Astrocyte of the spinal cord (primary cell): ENCODE data around the gene RIMS1.

Experiments used
- DNase-seq: peaks from one replicate; pipeline ENCODE4 v3.0.0; 2011; ENCODE audit warnings: low read depth, low spot score
- H3K4me3 ChIP-seq: 2 replicates; pipeline ENCODE4 v1.5.1; 2011; ENCODE audit warnings: low read depth, mild to moderate bottlenecking, low read length, moderate library complexity
- CTCF ChIP-seq: IDR thresholded peaks from 2 replicates; pipeline ENCODE4 v1.5.1; 2012; ENCODE audit warnings: low read depth, mild to moderate bottlenecking, low read length, inconsistent platforms
- in situ Hi-C: cut with HindIII; loops from 2 replicates; pipeline ENCODE4 v1.10.0; 2017; ENCODE audit warnings: low sequenced_read_pairs

RIMS1 gene

DNA sequence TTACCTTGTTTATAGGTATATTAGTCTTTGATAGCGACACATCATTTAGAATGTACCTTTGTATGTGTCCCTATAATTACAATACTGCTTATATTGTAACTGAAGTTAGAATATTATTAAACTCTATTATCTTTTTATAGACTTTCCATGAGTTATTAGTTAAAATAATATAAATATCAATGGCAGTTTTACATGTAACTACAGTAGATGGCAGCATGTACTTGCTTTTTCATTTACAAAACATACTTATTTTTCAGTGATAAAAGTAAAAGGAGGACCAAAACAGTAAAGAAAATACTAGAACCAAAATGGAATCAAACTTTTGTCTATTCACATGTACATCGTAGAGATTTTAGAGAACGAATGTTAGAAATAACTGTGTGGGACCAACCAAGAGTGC lies 364.3 kb downstream of the RIMS1 start:
- no peak for DNase-seq
- in situ Hi-C loops = no loop called here

DNA sequence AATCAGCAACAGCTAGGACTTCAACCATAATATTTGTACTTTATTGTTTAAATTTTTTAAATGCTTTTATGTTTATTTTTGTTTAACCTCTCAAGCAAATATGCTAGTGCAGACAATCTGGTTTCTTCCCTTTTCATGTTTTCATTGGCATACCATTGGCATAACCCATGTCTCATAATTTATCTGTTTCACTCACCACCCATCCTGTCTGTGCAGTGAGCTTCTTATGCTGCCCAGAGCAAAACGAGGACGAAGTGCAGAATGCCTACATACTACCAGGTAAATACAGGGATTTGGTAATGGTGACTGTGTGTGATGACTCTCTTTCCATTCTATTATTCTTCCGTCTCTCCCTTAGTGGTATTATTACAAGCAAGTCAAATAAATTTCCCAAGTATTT lies 374.1 kb downstream of the RIMS1 start:
- in situ Hi-C loops = no loop called here

More for the DNA sequence above, 364.3 kb downstream of the RIMS1 start:
- H3K4me3 ChIP-seq = no peak overlapping the region
- TF ChIP-seq CTCF = no peak

DNA sequence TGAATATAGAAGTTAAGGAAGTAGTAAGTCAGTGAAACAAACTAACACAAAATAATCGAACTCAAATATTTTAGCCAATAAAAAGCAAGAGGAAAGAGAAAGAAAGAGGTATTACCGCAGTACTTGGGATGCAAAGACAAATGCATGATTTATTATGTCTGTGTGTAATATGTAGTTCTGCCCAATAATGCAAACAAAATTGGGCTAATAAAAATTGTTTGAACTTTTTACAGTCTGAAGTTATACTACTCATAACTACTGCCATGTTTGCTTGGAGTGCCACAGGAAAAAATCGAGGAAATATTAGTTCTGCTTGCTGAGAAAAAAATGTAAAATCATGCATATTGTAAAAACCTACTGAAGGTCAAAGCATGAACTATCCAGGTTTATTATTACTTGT lies 375.2 kb downstream of the RIMS1 start:
- in situ Hi-C loops = no loop called here
- no peak overlapping the region for H3K4me3 ChIP-seq
- DNase-seq = no peak
- no peak for TF ChIP-seq CTCF

More for the DNA sequence above, 374.1 kb downstream of the RIMS1 start:
- TF ChIP-seq CTCF = no peak
- DNase-seq = peak; percentile 28
- H3K4me3 ChIP-seq = no peak overlapping the region

DNA sequence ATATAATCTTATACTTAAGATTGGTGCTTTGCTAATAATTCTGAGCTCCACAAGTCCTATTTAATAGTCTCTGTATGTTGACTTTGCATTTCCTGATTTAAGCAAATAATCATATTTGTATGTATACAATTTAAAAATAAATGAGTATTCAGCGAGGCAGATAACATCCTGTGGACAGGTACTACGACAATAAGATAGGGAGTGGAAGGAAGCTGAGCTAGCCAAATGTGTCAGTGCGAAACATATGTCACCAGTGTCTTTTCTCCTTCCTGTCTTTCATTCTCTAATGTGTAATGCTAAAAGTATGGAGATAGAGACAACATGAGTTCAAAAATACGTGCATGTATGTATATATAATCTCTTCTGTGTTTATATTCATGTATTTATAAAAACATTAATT lies 375.9 kb downstream of the RIMS1 start:
- no peak for TF ChIP-seq CTCF
- in situ Hi-C loops = no loop called here
- no peak for DNase-seq
- H3K4me3 ChIP-seq = no peak overlapping the region

DNA sequence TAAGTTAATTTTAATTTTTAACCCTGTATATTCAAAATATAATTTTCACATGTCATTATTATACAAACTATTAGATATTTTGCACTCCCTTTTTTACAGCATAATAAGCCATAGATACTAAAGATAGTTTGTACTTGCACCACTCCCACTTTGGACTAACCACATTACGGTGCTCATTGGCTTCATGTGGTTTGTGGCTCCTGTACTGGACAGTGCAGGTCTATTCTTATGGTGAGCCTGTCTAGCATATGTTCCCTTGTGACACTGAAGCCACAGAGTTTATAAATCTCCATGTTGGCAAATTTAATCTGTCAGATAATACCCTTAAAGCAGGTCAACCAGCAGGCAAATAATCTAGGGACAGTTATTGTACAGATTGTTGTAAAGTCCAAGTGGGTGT lies 381.1 kb downstream of the RIMS1 start:
- no peak overlapping the region for H3K4me3 ChIP-seq
- in situ Hi-C loops = no loop called here
- no peak for DNase-seq
- no peak for TF ChIP-seq CTCF

- in situ Hi-C loops = no loop called here
Measured at GRCh38 chr6:72271531-72271930, 385.2 kb downstream of the RIMS1 start.

More at GRCh38 chr6:72271531-72271930, 385.2 kb downstream of the RIMS1 start:
- no peak for DNase-seq
- H3K4me3 ChIP-seq = no peak overlapping the region
- TF ChIP-seq CTCF = no peak
